ENCODE measurements around the gene TRAPPC8.
"Not testable (repeated sequence)": the region's sequence is repeated elsewhere in the genome, so short reads cannot be mapped to it uniquely, and the experiment has no call there.

The TRAPPC8 gene

DNA sequence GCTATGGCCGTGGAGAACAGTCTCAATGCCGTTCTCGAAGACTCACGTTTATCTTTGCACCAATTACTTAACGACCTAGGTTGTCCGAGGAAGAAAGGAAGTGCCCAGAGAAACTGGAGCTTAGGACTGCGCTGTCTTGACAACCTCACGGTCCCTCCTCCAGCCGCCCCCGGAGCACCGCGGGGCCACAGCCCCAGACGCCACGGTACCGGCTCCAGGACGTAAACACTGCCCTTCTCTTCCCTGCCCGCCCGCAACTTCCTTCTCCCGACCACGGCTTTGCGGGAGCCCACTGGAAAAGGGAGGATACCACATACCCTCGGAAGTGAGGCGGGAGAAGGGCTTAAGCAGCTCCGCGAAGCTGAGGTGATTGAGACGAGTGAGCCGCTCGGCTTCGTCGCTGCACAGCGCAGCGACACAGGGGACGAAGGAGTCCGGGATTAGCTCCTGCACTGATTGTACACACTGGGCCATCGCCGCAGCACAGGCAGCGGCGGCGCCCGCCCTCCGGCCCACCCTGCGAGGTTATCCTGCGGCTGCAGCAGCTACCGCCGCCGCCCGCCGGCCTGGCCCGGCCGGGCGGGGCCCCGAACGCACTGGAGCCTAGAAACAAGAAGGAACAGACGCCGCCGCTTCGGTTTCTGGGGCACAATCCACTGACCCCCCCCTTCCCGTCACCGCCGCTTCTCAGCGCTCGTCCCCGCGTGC lies 483 bp downstream of the TRAPPC8 start:
- ATAC-seq, result peak; percentile 45 to 51

DNA sequence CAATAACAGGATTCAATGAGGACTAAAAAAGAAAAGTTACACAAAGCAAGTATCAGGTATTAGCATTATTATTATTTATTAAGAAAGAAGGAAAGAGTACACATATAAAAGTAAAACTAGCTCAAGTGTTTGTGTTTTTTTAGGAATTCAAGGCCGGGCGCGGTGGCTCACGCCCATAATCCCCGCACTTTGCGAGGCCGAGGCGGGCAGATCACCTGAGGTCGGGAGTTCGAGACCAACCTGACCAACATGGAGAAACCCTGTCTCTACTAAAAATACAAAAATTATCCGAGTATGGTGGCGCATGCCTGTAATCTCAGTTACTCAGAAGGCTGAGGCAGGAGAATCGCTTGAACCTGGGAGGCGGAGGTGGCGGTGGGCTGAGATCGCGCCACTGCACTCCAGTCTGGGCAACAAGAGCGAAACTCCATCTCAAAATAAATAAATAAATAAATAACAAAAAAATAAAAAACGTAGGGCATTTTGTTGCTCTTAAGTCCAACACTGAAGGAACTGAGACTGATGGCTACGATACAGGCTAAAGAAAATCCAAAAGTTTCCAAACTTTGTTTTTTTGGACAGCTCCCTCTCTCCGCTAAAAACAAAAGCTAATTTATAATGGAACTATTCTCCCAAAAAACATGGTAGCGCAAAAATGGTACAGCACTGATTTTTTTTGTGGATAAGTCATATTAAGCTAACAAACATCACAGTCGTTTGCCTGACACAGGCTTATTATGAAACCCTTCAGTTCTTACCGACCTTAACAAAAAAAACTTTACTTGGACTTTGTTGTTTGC lies 1.7 kb downstream of the TRAPPC8 start:
- ATAC-seq, result no peak

DNA sequence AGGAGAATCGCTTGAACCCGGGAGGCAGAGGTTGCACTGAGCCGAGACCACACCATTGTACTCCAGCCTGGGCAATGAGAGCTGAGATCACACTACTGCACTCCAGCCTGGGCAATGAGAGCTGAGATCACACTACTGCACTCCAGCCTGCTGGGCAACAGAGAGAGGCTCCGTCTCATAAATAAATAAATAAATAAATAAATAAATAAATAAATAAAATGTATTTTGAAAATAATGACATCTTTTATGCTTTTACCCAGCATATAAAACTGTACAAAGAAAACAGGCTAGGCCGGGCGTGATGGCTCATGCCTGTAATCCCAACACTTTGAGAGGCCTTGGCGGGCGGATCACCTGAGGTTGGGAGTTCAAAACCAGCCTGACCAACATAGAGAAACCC lies 8.2 kb downstream of the TRAPPC8 start:
- ATAC-seq, result not testable (repeated sequence)

GRCh38 chr18:31931886-31932240 lies 11.1 kb downstream of the TRAPPC8 start:
- ATAC-seq, result no peak

GRCh38 chr18:31931163-31931885 lies 11.6 kb downstream of the TRAPPC8 start:
- no peak for ATAC-seq

DNA sequence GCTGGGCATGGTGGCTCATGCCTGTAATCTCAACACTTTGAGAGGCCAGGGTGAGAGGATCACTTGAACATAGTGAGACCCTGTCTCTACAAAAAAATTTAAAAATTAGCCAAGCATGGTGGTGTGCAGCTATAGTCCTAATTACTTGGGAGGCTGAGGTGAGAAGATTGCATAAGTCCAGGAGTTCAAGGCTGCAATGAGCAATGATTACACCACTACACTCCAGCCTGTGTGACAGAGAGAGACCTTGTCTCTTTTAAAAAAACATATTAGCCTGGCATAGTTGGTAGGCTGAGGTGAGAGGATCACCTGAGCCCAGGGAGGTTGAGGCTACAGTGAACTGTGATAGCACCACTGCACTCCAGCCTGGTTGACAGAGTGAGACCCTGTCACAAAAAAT lies 13.7 kb downstream of the TRAPPC8 start:
- ATAC-seq, result no peak

DNA sequence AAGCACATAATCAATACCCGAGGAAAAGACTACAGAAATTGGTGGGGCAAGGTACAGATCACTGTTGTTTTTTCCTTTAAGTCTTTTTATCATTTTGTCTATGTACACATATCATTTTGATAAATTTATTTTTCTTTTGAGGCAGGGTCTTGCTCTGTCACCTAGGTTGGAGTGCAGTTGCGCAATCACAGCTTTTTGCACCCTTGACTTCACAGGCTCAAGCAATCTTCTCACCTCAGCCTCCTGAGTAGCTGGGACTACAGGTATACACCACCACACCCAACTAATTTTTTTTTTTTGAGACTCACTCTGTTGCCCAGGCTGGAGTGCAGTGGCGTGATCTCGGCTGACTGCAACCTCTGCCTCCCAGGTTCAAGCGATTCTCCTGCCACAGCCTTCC lies 15.9 kb downstream of the TRAPPC8 start:
- not testable (repeated sequence) for ATAC-seq

DNA sequence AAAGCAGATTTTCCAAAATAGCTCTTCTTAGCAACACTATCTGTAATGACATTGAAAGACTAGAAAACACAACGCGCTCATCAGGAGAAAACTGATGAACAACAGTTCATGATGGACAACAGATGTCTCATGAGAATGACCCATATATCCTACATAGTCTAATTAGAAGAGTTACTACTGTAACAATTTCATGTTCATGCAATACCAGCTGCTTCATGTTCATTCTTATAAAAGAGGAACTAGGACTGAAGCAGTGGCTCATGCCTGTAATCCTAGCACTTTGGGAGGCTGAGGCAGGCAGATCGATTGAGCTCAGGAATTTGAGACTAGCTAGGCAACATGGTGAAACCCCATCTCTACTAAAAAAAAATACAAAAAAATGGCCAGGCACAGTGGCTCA lies 22.7 kb downstream of the TRAPPC8 start:
- no peak for ATAC-seq

GRCh38 chr18:31919366-31919765 lies 23.6 kb downstream of the TRAPPC8 start:
- not testable (repeated sequence) for ATAC-seq

DNA sequence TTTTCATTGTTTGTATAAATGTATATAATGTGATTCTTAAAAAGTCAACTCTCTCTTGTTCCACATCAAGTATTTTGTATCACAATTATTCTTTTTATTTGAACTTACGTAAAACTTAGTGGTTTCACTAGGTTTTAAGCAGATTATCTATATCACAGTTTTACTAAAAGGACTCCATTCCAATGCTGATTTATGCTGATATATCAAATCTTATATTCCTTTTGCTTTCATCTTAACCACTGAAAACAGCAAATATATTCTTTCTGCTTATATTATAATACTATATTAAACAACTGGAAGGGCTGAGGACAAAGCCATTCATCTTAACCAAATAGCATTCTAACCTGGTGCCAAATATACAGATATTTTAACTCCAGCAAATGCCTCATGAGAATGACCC lies 24.2 kb downstream of the TRAPPC8 start:
- ATAC-seq, result no peak

- ATAC-seq, result no peak
Observed at GRCh38 chr18:31901063-31901462, 41.9 kb downstream of the TRAPPC8 start.

DNA sequence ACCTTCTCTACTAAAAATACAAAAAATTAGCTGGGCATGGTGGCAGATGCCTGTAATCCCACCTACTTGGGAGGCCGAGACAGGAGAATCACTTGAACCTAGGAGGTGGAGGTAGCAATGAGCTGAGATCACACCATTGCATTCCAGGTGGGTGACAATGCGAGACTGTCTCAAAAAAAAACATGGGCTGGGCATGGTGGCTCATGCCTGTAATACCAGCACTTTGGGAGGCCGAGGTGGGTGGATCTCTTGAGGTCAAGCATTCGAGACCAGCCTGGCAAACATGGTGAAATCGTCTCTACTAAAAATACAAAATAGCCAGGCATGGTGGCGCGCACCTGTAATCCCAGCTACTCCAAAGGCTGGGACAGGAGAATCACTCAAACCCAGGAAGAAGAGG lies 43.2 kb downstream of the TRAPPC8 start:
- not testable (repeated sequence) for ATAC-seq

GRCh38 chr18:31892936-31893335 lies 50.0 kb downstream of the TRAPPC8 start:
- ATAC-seq, result no peak

GRCh38 chr18:31891566-31891965 lies 51.4 kb downstream of the TRAPPC8 start:
- no peak for ATAC-seq

- ATAC-seq, result no peak
Observed at GRCh38 chr18:31884020-31884419, 58.9 kb downstream of the TRAPPC8 start.

DNA sequence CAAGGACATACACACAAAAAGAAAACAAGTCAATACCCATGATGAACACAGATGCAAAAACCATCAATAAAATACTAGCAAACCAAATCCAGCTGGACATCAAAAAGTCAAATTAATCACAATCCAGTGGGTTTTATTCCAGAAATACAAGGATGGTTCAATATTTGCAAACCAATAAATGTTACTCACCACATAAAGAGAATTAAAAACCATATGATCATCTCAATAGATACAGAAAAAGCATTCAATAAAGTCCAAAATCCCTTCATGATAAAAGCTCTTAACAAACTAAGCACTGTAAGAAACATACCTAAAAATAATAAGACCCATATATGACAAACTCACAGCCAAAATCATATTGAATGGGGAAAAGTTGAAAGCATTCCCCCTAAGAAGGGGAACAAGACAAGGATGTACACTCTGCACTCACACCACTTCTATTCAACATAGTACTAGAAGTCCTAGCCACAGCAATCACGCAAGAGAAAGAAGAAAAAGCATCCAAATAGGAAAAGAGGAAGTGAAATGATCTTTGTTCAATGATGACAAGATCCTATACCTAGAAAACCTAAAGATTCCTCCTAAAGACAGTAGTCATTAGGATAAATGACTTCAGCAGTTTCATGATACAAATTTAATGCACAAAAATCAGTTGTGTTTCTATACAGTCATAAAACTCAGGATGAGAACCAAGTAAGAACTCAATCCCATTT lies 62.6 kb downstream of the TRAPPC8 start:
- no peak for ATAC-seq

- no peak for ATAC-seq
Observed at GRCh38 chr18:31878358-31878757, 64.6 kb downstream of the TRAPPC8 start.

GRCh38 chr18:31877900-31878299 lies 65.0 kb downstream of the TRAPPC8 start:
- ATAC-seq, result no peak

DNA sequence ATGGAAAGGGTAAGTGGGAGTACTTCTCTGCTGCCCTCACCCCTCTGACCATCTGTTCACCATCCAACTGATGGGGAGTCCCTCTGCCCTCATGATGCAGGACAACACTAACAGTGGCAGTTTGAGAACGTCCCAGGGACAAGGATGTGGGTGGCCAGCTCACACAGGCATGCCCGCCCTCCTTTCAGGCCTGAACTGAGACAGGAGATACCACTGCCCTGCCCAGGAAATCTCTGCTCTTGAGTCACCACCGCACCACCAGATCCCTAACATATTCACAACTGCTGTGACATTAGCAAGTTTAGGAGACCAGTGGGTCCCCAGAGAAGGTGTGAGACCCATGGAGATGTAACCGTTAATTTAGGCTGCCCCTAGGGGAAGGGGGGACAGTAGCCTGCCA lies 66.2 kb downstream of the TRAPPC8 start:
- ATAC-seq, result no peak

DNA sequence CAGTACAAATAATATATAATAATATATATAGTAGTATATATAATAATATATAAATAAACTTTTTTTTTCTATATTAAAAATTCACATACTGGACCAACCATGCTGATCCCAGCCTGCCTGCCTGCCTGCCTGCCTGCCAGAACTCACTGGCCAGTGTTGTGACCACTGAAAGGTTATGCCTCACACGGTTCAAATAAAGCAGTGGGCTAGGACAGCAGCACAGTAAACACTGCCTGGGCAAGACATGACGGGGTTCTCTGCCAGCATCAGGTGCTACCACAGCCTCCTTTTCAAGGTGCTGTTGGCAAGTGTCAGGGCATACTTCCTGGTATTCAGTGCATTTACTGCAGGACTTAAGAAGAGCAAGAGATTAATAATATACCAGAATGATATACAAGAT lies 67.6 kb downstream of the TRAPPC8 start:
- no peak for ATAC-seq

DNA sequence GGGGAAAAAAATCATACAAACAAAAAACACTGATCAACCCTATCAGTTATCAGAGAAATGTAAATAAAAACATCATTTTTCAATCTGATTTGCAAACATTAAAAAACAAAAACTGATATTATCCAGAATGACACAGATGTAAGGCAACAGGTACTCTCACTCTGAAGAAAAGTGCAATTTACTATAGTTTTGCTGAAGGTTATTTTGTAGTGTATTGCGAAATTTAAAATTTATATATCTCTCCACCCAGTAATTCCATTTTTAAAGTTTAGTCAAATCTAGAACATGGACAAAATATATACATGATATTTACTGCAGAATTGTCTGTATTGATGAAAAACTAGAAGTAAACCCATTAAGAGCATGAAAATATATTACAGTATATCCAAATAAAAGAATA lies 79.8 kb downstream of the TRAPPC8 start:
- ATAC-seq, result no peak

- no peak for ATAC-seq
Observed at GRCh38 chr18:31860488-31860887, 82.4 kb downstream of the TRAPPC8 start.

- ATAC-seq, result no peak
Observed at GRCh38 chr18:31857526-31858106, 85.3 kb downstream of the TRAPPC8 start.

Data from activated CD4-positive, CD25-positive, alpha-beta regulatory T cell treated with anti-CD3 and anti-CD28 coated beads, Interleukin-2, amount 50 U/mL, for 24 hours (primary cell).